Left lung (tissue), 10 donors: Measurements from ENCODE around the gene B3GALNT2. TPM values are rescaled to one million over a fixed set of nuclear protein-coding genes. Genes with fewer than 3 reads are reported as not detected.

Experiments used
- ATAC-seq: fragments of 200-7000 bp; cut with Tn5 transposase; one replicate; pipeline ENCODE4 v1.9.1; 2020; ENCODE audit warnings: moderate library complexity
- DNase-seq, 4 donors: peaks; one replicate each; pipeline ENCODE4 v3.0.0-alpha.2; 2013 to 2020
- H3K27ac ChIP-seq, 2 donors: fragments of 200-600 bp; sonication (generic) in 1 of 2; one replicate each; pipeline versions ENCODE4 v1.5.0 to v1.8.0; 2020 to 2021
- H3K27me3 ChIP-seq, 2 donors: fragments of 200-600 bp; sonication (generic) in 1 of 2; one replicate each; pipeline versions ENCODE4 v1.5.0 to v1.8.0; 2020 to 2021
- H3K36me3 ChIP-seq, 2 donors: fragments of 200-600 bp; sonication (generic) in 1 of 2; one replicate each; pipeline versions ENCODE4 v1.5.0 to v1.8.0; 2020 to 2021
- H3K4me1 ChIP-seq, 2 donors: fragments of 200-600 bp; one replicate each; pipeline ENCODE4 v1.8.0; 2021
- H3K4me3 ChIP-seq, 2 donors: fragments of 200-600 bp; sonication (generic) in 1 of 2; one replicate each; pipeline versions ENCODE4 v1.5.0 to v1.8.0; 2020 to 2021; ENCODE audit warnings: mild to moderate bottlenecking in 1 of 2
- H3K9me3 ChIP-seq, 2 donors: fragments of 200-600 bp; sonication (generic) in 1 of 2; one replicate each; pipeline versions ENCODE4 v1.5.0 to v1.8.0; 2020 to 2021
- CTCF ChIP-seq, 2 donors: fragments of 200-600 bp; sonication (generic) in 1 of 2; IDR thresholded peaks; one replicate each; pipeline versions ENCODE4 v1.5.0 to v1.8.0; 2021; ENCODE audit warnings: antibody characterized with exemption in 2 of 2
- intact Hi-C, 2 donors: fragments of 100-400 bp; cut with DNase I; formaldehyde crosslinking; loops; one replicate each; pipeline versions ENCODE4 v1.11.2 to v1.14.2; 2022
- polyA plus RNA-seq, 6 donors: library from polyadenylated mRNA; unstranded; fragments of 120-200 nt; gene quantifications; one replicate each; pipeline ENCODE4 v1.2.1, GENCODE V29; 2013; ENCODE audit not compliant: insufficient read length in 6 of 6
- total RNA-seq, 2 donors: library from RNA; stranded (reverse); fragmentation: NEBNext Ultra II Directional; extraction: Animal tissue kit (Norgen Biotek cat#: 25700); gene quantifications; one replicate each; pipeline ENCODE4 v1.2.1, GENCODE V29; 2021
- donor health status: DM: no; HTN: yes; CAD: no.
- donor health status: DM: no; HTN: no; CAD: no.

B3GALNT2 gene
- total and polyA plus RNA-seq, 8 donors = 18.1 to 31.1 (median 25.2) TPM

DNA sequence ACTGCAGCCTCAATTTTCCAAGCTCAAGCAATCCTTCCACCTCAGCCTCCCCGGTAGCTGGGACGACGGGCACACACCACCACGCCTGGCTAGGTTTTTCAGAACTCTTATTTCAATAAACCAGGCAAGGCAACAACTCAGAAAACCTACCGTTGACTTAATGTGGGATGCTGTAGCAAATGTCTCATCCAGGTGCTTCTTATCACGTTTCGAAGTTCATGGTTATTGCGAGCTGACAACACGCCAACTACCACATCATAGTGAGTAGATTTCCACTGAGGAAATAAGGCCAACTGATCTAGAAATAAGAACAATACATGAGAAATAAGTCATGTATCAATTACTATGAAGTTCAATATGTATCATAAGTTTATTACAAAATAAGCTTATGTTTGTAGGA, 9.7 kb downstream of the B3GALNT2 start:
- DNase-seq = no peak
- Histone ChIP-seq H3K27me3 (no peaks in the 10 kb centered on the region), H3K36me3 (peaks cover 0 to 25% of the 10 kb centered on the region in 2 donors), H3K9me3 (no peaks in the 10 kb centered on the region), H3K4me3 (no peak overlapping the region), H3K4me1 (no peaks in the 10 kb centered on the region), H3K27ac (no peak overlapping the region)
- TF ChIP-seq CTCF (IDR thresholded peaks at IDR 0.05) = no peak
- no peak for ATAC-seq
- intact Hi-C loops = no loop called here

DNA sequence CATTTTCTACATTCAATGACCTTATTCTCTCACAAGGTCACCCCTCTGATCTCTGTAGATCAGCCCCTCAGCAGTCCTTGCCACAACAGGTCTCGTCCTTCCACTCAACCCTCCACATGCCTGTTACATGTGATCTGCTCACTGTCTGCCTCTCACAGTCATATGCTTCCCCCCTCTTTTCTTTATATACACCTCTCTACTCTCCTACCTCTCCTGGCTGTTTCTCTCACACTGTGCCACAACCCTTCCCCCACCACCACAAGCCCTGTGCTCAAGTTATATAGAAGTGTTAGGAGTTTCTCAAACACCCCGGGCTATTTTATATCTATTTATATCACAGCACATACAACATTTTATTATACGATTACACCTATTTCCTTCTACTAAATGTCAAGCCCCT, 12.6 kb downstream of the B3GALNT2 start:
- peaks cover 0 to 36% of the 10 kb centered on the region in 2 donors for H3K36me3 ChIP-seq

GRCh38 chr1:235486321-235486720, 17.9 kb downstream of the B3GALNT2 start:
- no peaks in the 10 kb centered on the region for H3K9me3 ChIP-seq
- intact Hi-C loops = no loop called here

More for the DNA sequence above, 12.6 kb downstream of the B3GALNT2 start:
- Histone ChIP-seq H3K4me1 (no peaks in the 10 kb centered on the region), H3K4me3 (no peak overlapping the region), H3K9me3 (no peaks in the 10 kb centered on the region), H3K27me3 (no peaks in the 10 kb centered on the region), H3K27ac (no peak overlapping the region)
- TF ChIP-seq CTCF (IDR thresholded peaks at IDR 0.05) = no peak
- intact Hi-C loops = no loop called here
- ATAC-seq (no peak), DNase-seq (no peak)

DNA sequence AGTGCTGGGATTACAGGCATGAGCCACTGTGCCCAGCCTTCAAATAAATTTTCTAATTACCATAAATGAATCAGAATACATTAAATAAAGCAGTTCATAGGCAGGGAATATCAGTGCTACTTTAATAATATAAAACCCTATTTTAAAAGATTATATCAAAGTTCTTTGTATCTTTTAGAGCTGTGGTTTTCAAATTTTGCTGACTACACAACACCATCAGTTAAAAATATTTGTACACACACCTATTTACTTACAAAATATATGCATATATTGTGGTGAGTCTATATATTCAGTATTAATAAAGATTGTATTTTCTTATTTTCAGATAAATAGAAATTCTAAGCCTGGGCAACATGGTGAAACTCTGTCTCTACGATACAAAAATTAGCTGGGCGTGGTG, 18.7 kb downstream of the B3GALNT2 start:
- H3K27me3 ChIP-seq = no peaks in the 10 kb centered on the region
- H3K9me3 ChIP-seq = no peaks in the 10 kb centered on the region
- no peak for DNase-seq
- H3K4me1 ChIP-seq = no peaks in the 10 kb centered on the region
- no peak overlapping the region for H3K4me3 ChIP-seq
- no peak for ATAC-seq
- TF ChIP-seq CTCF (IDR thresholded peaks at IDR 0.05) = no peak
- peaks cover 0 to 37% of the 10 kb centered on the region in 2 donors for H3K36me3 ChIP-seq
- intact Hi-C loops = no loop called here
- H3K27ac ChIP-seq = no peak overlapping the region

More at GRCh38 chr1:235486321-235486720, 17.9 kb downstream of the B3GALNT2 start:
- Histone ChIP-seq H3K4me1 (no peaks in the 10 kb centered on the region), H3K4me3 (no peak overlapping the region), H3K27ac (no peak overlapping the region), H3K36me3 (peaks cover 0 to 37% of the 10 kb centered on the region in 2 donors), H3K27me3 (no peaks in the 10 kb centered on the region)
- TF ChIP-seq CTCF (IDR thresholded peaks at IDR 0.05) = no peak
- DNase-seq = no peak
- ATAC-seq = no peak

GRCh38 chr1:235483090-235483489, 21.2 kb downstream of the B3GALNT2 start:
- no peaks in the 10 kb centered on the region for H3K9me3 ChIP-seq
- H3K4me1 ChIP-seq = no peaks in the 10 kb centered on the region
- peaks cover 0 to 49% of the 10 kb centered on the region in 2 donors for H3K36me3 ChIP-seq
- ATAC-seq (no peak), DNase-seq (no peak)
- intact Hi-C loops = no loop called here
- H3K27me3 ChIP-seq = no peaks in the 10 kb centered on the region
- H3K4me3 ChIP-seq = no peak overlapping the region
- no peak for TF ChIP-seq CTCF (IDR thresholded peaks at IDR 0.05)
- H3K27ac ChIP-seq = no peak overlapping the region
